ENCODE measurements around the gene GNG4. TPM values are rescaled to one million over a fixed set of nuclear protein-coding genes. Genes with fewer than 3 reads are reported as not detected.
"Not testable (repeated sequence)": the region's sequence is repeated elsewhere in the genome, so short reads cannot be mapped to it uniquely, and the experiment has no call there.

Gene GNG4
- total and polyA plus RNA-seq, 11 donors, result 0.06 to 0.07 TPM; not detected in 9

DNA sequence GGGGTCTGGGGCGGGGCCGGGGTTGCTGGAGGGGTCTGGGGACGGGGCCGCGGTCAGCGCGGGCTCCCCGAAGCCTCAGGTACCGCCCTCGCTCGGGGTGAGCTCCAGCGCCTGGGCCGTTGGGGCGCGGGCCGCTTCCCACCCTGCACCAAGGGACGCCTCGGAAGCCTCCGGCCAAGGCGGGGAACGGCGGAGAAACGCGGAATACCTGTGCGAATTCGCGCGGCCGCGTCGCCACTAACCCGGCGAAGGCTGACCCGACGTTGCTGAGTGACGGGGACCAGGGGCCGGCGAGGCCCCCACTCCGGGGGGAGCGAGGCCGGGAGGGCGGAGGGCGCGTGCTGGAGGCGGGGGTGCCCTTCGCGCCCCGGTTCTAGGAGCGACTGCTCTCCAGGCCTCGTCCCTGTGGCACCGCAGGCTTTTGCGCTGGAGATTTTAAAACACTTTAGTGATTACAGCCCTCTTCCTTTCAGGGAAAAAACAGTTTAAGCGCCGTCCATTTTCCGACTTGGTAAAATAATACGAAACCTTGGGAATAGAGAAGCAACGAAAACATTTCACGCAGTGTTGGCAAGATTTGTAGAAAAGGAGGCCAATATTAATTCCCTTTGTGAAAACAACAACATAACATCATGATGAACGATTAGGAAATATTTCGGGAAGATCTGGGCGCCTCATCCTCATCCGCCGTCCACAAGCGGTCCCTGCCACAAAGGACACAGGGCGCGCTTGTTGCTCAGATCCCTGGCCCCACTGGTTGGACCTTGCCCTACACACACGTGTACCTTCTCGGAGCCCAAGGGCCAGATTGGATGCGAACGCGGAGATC, 971 bp upstream of the GNG4 start:
- DNase-seq (no peak), ATAC-seq (peak in 1 of 4 donors; percentile 23)
- TF ChIP-seq POLR2A (IDR thresholded peaks at IDR 0.05), result no peak
- TF ChIP-seq CTCF (IDR thresholded peaks at IDR 0.05), result no peak
- Histone ChIP-seq H3K27me3 (peaks cover 31 to 88% (median 68%) of the 10 kb centered on the region in 9 donors), H3K27ac (no peak overlapping the region), H3K36me3 (no peaks in the 10 kb centered on the region), H3K9me3 (no peaks in the 10 kb centered on the region), H3K4me3 (peak overlapping the region in 11 of 12 donors; percentile 27 to 65 (median 49)), H3K4me1 (peaks cover 7 to 32% (median 20%) of the 10 kb centered on the region in 12 donors)
- 2 to 5% (median 2%) methylated on average over 51 to 71 of the region's 71 CpGs for WGBS, 4 donors
- intact Hi-C loops (cut with DNase I), result no loop called here

DNA sequence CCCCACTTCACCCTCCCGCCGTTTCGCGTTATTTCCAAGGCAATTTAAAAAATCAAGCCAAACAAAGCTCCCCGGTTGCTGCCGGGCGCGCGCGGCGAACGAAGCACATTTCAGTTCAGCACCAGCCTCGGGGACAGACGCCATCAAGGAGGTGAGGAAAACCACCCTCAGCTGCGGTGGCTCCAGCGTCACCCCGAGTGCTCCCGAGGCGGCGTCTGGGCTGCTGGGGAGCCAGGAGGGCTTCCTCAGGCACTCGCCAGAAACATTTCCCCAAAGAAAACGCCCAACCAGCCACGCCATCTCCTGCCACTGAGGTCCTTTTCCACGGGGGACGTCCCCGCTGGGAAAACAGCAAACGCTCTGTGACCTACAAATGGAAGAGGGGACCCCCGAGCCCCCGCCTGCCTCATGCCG, 623 bp downstream of the GNG4 start:
- H3K4me3 ChIP-seq, result peak overlapping the region; percentile 27 to 65 (median 48)
- no peak for TF ChIP-seq POLR2A (IDR thresholded peaks at IDR 0.05)
- TF ChIP-seq CTCF (IDR thresholded peaks at IDR 0.05), result no peak
- peak in 3 of 4 donors; percentile 85 to 89 (median 87) for ATAC-seq
- DNase-seq, result peak in 4 of 5 donors; percentile 35 to 58 (median 46)
- intact Hi-C loops (cut with DNase I), result no loop called here
- H3K36me3 ChIP-seq, result no peaks in the 10 kb centered on the region
- 0 to 2% (median 0%) methylated on average over 21 to 30 of the region's 30 CpGs for WGBS, 4 donors
- peaks cover 7 to 32% (median 20%) of the 10 kb centered on the region in 12 donors for H3K4me1 ChIP-seq
- peaks cover 31 to 87% (median 64%) of the 10 kb centered on the region in 9 donors for H3K27me3 ChIP-seq
- H3K9me3 ChIP-seq, result no peaks in the 10 kb centered on the region
- H3K27ac ChIP-seq, result no peak overlapping the region

DNA sequence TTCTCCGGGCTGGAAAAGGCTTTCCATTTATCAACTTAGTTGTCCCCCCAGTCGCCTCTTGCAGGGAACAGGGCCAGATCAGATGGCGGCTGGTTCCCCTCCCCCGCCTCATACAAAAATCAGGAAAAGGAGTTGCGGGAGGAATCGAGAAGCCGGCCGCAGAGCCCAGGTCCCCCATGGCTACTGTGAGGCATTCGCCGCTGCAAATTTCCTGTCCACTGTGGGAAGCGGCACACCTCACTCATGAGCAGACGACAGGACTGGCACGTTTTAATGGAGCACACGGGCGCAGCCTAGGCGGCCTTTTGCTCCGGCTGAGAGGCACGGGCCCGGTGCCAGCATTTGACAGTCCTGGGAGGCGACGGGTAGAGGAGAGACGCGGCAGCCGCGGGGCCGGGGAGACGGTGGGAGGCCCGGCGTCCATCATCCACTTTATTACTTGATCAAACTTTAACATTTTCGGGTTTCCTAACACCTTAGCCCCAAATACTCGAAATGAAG, 1.1 kb downstream of the GNG4 start:
- no peak for DNase-seq
- intact Hi-C loops (cut with DNase I), result no loop called here

DNA sequence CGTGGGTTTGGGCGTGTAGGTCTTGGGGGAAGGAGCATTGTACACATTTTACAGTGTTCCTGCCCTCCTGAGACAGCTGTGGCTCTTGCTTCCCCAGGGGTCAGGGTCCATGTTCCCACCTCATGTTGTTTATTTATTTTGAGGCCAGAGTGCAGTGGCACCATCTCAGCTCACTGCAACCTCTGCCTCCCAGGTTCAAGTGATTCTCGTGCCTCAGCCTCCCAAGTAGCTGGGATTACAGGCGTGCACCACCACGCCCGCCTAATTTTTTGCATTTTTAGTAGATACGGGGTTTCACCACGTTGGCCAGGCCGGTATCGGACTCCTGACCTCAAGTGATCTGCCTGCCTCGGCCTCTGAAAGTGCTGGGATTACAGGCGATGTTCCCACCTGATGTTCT, 2.0 kb downstream of the GNG4 start:
- DNase-seq; intact Hi-C loops (cut with DNase I); H3K4me3 ChIP-seq; ATAC-seq; H3K36me3 ChIP-seq; H3K27ac ChIP-seq; H3K9me3 ChIP-seq: not testable (repeated sequence)
- 91 to 93% (median 92%) methylated on average over 12 of the region's 12 CpGs for WGBS, 4 donors
- peaks cover 7 to 32% (median 20%) of the 10 kb centered on the region in 12 donors for H3K4me1 ChIP-seq
- H3K27me3 ChIP-seq, result peaks cover 29 to 85% (median 58%) of the 10 kb centered on the region in 9 donors

More for the DNA sequence above, 1.1 kb downstream of the GNG4 start:
- Histone ChIP-seq H3K27ac (no peak overlapping the region), H3K4me3 (peak overlapping the region; percentile 27 to 65 (median 48)), H3K4me1 (peaks cover 7 to 32% (median 20%) of the 10 kb centered on the region in 12 donors), H3K27me3 (peaks cover 31 to 89% (median 66%) of the 10 kb centered on the region in 9 donors), H3K9me3 (no peaks in the 10 kb centered on the region), H3K36me3 (no peaks in the 10 kb centered on the region)
- 3 to 8% (median 5%) methylated on average over 31 of the region's 31 CpGs for WGBS, 4 donors
- peak in 3 of 4 donors; percentile 21 to 64 (median 48) for ATAC-seq
- TF ChIP-seq CTCF (IDR thresholded peaks at IDR 0.05) (no peak), POLR2A (IDR thresholded peaks at IDR 0.05) (no peak)

All from heart left ventricle (tissue), 16 donors.